HEK293 (cell line): ENCODE results near the gene S100A14.

Experiments
- CTCF ChIP-seq: fragments of 450-650 bp; formaldehyde crosslinking; IDR thresholded peaks from 2 replicates; pipeline ENCODE4 v1.5.1; 2016; ENCODE audit warnings: missing biosample characterization, missing genetic modification characterization
- HOXC10 ChIP-seq: sonication (generic); formaldehyde crosslinking; IDR thresholded peaks from 2 replicates; pipeline ENCODE4 v1.8.1; 2023; ENCODE audit warnings: mild to moderate bottlenecking, missing genetic modification reagents
- KLF10 ChIP-seq: fragments of 450-650 bp; IDR thresholded peaks from 2 replicates; pipeline ENCODE4 v1.5.1; 2018; ENCODE audit warnings: missing biosample characterization, mild to moderate bottlenecking, missing genetic modification characterization
- MYNN ChIP-seq: fragments of 450-650 bp; formaldehyde crosslinking; IDR thresholded peaks from 2 replicates; pipeline ENCODE4 v1.5.1; 2016; ENCODE audit warnings: missing biosample characterization, missing genetic modification characterization, borderline replicate concordance
- PATZ1 ChIP-seq: fragments of 450-650 bp; formaldehyde crosslinking; IDR thresholded peaks from 2 replicates; pipeline ENCODE4 v1.5.1; 2016; ENCODE audit warnings: missing biosample characterization, missing genetic modification characterization
- PRDM4 ChIP-seq: fragments of 450-650 bp; formaldehyde crosslinking; IDR thresholded peaks from 2 replicates; pipeline ENCODE4 v1.5.1; 2017; ENCODE audit warnings: missing biosample characterization, missing genetic modification characterization
- TRIM28 ChIP-seq: IDR thresholded peaks from 2 replicates; pipeline ENCODE4 v1.6.1; 2011; ENCODE audit warnings: low read length, control low read depth, borderline replicate concordance
- ZBTB20 ChIP-seq: fragments of 450-650 bp; formaldehyde crosslinking; IDR thresholded peaks from 2 replicates; pipeline ENCODE4 v1.5.1; 2016; ENCODE audit warnings: missing biosample characterization, missing genetic modification characterization
- ZFP41 ChIP-seq: fragments of 450-650 bp; formaldehyde crosslinking; IDR thresholded peaks from 2 replicates; pipeline ENCODE4 v1.5.1; 2016; ENCODE audit warnings: missing biosample characterization, missing genetic modification characterization, borderline replicate concordance
- ZFP69B ChIP-seq: fragments of 450-650 bp; formaldehyde crosslinking; IDR thresholded peaks from 2 replicates; pipeline ENCODE4 v1.5.1; 2016; ENCODE audit warnings: missing biosample characterization, missing genetic modification characterization
- ZNF112 ChIP-seq: fragments of 450-650 bp; formaldehyde crosslinking; IDR thresholded peaks from 2 replicates; pipeline ENCODE4 v1.5.0; 2017; ENCODE audit warnings: missing biosample characterization, missing genetic modification characterization
- ZNF114 ChIP-seq: fragments of 450-650 bp; formaldehyde crosslinking; IDR thresholded peaks from 2 replicates; pipeline ENCODE4 v1.5.0; 2017; ENCODE audit warnings: missing biosample characterization, missing genetic modification characterization
- ZNF341 ChIP-seq: fragments of 450-650 bp; formaldehyde crosslinking; IDR thresholded peaks from 2 replicates; pipeline ENCODE4; 2016; ENCODE audit warnings: low read depth, missing biosample characterization, missing genetic modification characterization
- ZNF354C ChIP-seq: fragments of 450-650 bp; formaldehyde crosslinking; IDR thresholded peaks from 2 replicates; pipeline ENCODE4 v1.5.1; 2016; ENCODE audit warnings: missing biosample characterization, missing genetic modification characterization, low read depth, borderline replicate concordance
- ZNF518A ChIP-seq: fragments of 450-650 bp; formaldehyde crosslinking; conservative IDR thresholded peaks from 2 replicates; pipeline ENCODE4 v1.5.1; 2016; ENCODE audit warnings: low read depth, missing biosample characterization, missing genetic modification characterization
- ZNF580 ChIP-seq: fragments of 450-650 bp; formaldehyde crosslinking; IDR thresholded peaks from 2 replicates; pipeline ENCODE4 v1.5.1; 2016; ENCODE audit warnings: missing biosample characterization, missing genetic modification characterization
- ZNF707 ChIP-seq: fragments of 450-650 bp; formaldehyde crosslinking; IDR thresholded peaks from 2 replicates; pipeline ENCODE4 v1.5.1; 2016; ENCODE audit warnings: missing biosample characterization, missing genetic modification characterization
- ZSCAN23 ChIP-seq: fragments of 450-650 bp; formaldehyde crosslinking; IDR thresholded peaks from 2 replicates; pipeline ENCODE4 v1.5.1; 2016; ENCODE audit warnings: missing biosample characterization, missing genetic modification characterization
- TF ChIP-seq, protein P1 (sequence below): fragments of 450-650 bp; formaldehyde crosslinking; IDR thresholded peaks from 2 replicates; pipeline ENCODE4 v1.5.0; 2017; ENCODE audit warnings: missing biosample characterization, missing genetic modification characterization, borderline replicate concordance
- TF ChIP-seq, protein P2 (sequence below): fragments of 450-650 bp; formaldehyde crosslinking; IDR thresholded peaks from 2 replicates; pipeline ENCODE4 v1.5.1; 2016; ENCODE audit warnings: missing biosample characterization, missing genetic modification characterization
- TF ChIP-seq, protein P3 (sequence below): fragments of 450-650 bp; formaldehyde crosslinking; IDR thresholded peaks from 2 replicates; pipeline ENCODE4 v1.5.1; 2016; ENCODE audit warnings: missing biosample characterization, missing genetic modification characterization

The S100A14 gene

GRCh38 chr1:153568367-153569099, 47.6 kb downstream of the S100A14 start (continued):
- TF ChIP-seq, protein P1, sequence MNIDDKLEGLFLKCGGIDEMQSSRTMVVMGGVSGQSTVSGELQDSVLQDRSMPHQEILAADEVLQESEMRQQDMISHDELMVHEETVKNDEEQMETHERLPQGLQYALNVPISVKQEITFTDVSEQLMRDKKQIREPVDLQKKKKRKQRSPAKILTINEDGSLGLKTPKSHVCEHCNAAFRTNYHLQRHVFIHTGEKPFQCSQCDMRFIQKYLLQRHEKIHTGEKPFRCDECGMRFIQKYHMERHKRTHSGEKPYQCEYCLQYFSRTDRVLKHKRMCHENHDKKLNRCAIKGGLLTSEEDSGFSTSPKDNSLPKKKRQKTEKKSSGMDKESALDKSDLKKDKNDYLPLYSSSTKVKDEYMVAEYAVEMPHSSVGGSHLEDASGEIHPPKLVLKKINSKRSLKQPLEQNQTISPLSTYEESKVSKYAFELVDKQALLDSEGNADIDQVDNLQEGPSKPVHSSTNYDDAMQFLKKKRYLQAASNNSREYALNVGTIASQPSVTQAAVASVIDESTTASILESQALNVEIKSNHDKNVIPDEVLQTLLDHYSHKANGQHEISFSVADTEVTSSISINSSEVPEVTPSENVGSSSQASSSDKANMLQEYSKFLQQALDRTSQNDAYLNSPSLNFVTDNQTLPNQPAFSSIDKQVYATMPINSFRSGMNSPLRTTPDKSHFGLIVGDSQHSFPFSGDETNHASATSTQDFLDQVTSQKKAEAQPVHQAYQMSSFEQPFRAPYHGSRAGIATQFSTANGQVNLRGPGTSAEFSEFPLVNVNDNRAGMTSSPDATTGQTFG = no peak
- no peak for TF ChIP-seq ZNF707
- no peak for TF ChIP-seq HOXC10 (CRISPR knock-in tag)
- no peak for TF ChIP-seq MYNN (tag by site-specific recombination)
- TF ChIP-seq PRDM4 = no peak
- TF ChIP-seq, protein P2, sequence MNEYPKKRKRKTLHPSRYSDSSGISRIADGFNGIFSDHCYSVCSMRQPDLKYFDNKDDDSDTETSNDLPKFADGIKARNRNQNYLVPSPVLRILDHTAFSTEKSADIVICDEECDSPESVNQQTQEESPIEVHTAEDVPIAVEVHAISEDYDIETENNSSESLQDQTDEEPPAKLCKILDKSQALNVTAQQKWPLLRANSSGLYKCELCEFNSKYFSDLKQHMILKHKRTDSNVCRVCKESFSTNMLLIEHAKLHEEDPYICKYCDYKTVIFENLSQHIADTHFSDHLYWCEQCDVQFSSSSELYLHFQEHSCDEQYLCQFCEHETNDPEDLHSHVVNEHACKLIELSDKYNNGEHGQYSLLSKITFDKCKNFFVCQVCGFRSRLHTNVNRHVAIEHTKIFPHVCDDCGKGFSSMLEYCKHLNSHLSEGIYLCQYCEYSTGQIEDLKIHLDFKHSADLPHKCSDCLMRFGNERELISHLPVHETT (tag by site-specific recombination) = no peak
- TF ChIP-seq ZNF354C (tag by site-specific recombination) = no peak
- TF ChIP-seq, protein P3, sequence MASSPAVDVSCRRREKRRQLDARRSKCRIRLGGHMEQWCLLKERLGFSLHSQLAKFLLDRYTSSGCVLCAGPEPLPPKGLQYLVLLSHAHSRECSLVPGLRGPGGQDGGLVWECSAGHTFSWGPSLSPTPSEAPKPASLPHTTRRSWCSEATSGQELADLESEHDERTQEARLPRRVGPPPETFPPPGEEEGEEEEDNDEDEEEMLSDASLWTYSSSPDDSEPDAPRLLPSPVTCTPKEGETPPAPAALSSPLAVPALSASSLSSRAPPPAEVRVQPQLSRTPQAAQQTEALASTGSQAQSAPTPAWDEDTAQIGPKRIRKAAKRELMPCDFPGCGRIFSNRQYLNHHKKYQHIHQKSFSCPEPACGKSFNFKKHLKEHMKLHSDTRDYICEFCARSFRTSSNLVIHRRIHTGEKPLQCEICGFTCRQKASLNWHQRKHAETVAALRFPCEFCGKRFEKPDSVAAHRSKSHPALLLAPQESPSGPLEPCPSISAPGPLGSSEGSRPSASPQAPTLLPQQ = 0 out of 2 replicates have a peak, but pooled peaks have one; percentile 54
- TF ChIP-seq CTCF (tag by site-specific recombination) = peak; percentile 97
- no peak for TF ChIP-seq ZNF112
- no peak for TF ChIP-seq ZNF580 (tag by site-specific recombination)
- no peak for TF ChIP-seq ZFP41 (tag by site-specific recombination)
- TF ChIP-seq ZNF114 (tag by site-specific recombination) = no peak
- no peak for TF ChIP-seq ZFP69B
- TF ChIP-seq ZNF518A (tag by site-specific recombination) = no peak; the same call in 1 of the 2 replicates
- TF ChIP-seq KLF10 (tag by site-specific recombination) = no peak
- peak; percentile 49 for TF ChIP-seq ZNF341 (tag by site-specific recombination)
- TF ChIP-seq TRIM28 = peak; percentile 85
- TF ChIP-seq PATZ1 (tag by site-specific recombination) = peak; percentile 60
- TF ChIP-seq ZBTB20 (tag by site-specific recombination) = no peak
- TF ChIP-seq ZSCAN23 (tag by site-specific recombination) = no peak
